GM18502 (cell line): ENCODE data around the gene TRMT6.

ENCODE experiments used
- ATAC-seq: cut with Tn5 transposase; IDR thresholded peaks from one replicate; pipeline ENCODE4 v1.9.1; 2021; ENCODE audit warnings: mild to moderate bottlenecking; ENCODE audit not compliant: unreplicated experiment, poor library complexity

TRMT6 gene

GRCh38 chr20:5913166-5913565, 37.2 kb downstream of the TRMT6 start:
- no peak for ATAC-seq

- ATAC-seq: no peak
Measured at GRCh38 chr20:5910186-5910585, 40.1 kb downstream of the TRMT6 start.

GRCh38 chr20:5908981-5909380, 41.4 kb downstream of the TRMT6 start:
- ATAC-seq: no peak

- ATAC-seq: no peak
Measured at GRCh38 chr20:5900908-5901307, 49.4 kb downstream of the TRMT6 start.

- no peak for ATAC-seq
Measured at GRCh38 chr20:5899444-5899843, 50.9 kb downstream of the TRMT6 start.

- no peak for ATAC-seq
Measured at GRCh38 chr20:5895626-5896025, 54.7 kb downstream of the TRMT6 start.

- ATAC-seq: no peak
Measured at GRCh38 chr20:5893621-5894020, 56.7 kb downstream of the TRMT6 start.

GRCh38 chr20:5893052-5893451, 57.3 kb downstream of the TRMT6 start:
- ATAC-seq: no peak

GRCh38 chr20:5890773-5891441, 59.4 kb downstream of the TRMT6 start:
- ATAC-seq: no peak

- no peak for ATAC-seq
Measured at GRCh38 chr20:5888041-5888440, 62.3 kb downstream of the TRMT6 start.

GRCh38 chr20:5887386-5887785, 62.9 kb downstream of the TRMT6 start:
- ATAC-seq: no peak
